WTC11 (cell line): ENCODE data around the gene PABPN1L.

ENCODE experiments used
- ATF1 ChIP-seq: sonication (generic); formaldehyde crosslinking; IDR thresholded peaks from 2 replicates; pipeline ENCODE4 v1.8.1; 2023; ENCODE audit warnings: mild to moderate bottlenecking, moderate library complexity, missing genetic modification reagents
- CREM ChIP-seq: sonication (generic); formaldehyde crosslinking; IDR thresholded peaks from 2 replicates; pipeline ENCODE4 v1.8.1; 2022; ENCODE audit warnings: mild to moderate bottlenecking, missing genetic modification reagents, moderate library complexity
- CTCF ChIP-seq: fragments of 200-600 bp; IDR thresholded peaks from 2 replicates; pipeline ENCODE4 v1.8.0; 2022; ENCODE audit warnings: antibody characterized with exemption
- ELF4 ChIP-seq: sonication (generic); formaldehyde crosslinking; IDR thresholded peaks from 2 replicates; pipeline ENCODE4 v1.8.1; 2022; ENCODE audit warnings: low read depth, mild to moderate bottlenecking, moderate library complexity, missing genetic modification reagents
- FOXJ3 ChIP-seq: sonication (generic); formaldehyde crosslinking; IDR thresholded peaks from 2 replicates; pipeline ENCODE4 v1.9.0; 2021; ENCODE audit warnings: missing genetic modification reagents, mild to moderate bottlenecking, borderline replicate concordance
- SMAD3 ChIP-seq: sonication (generic); formaldehyde crosslinking; IDR thresholded peaks from 2 replicates; pipeline ENCODE4 v1.8.0; 2022; ENCODE audit warnings: missing genetic modification reagents, mild to moderate bottlenecking, borderline replicate concordance
- USF2 ChIP-seq: sonication (generic); formaldehyde crosslinking; IDR thresholded peaks from 2 replicates; pipeline ENCODE4 v1.8.1; 2023; ENCODE audit warnings: mild to moderate bottlenecking, missing genetic modification reagents, moderate library complexity
- ZBTB43 ChIP-seq: sonication (generic); formaldehyde crosslinking; IDR thresholded peaks from 2 replicates; pipeline ENCODE4 v1.8.1; 2023; ENCODE audit warnings: mild to moderate bottlenecking, missing genetic modification reagents
- ZNF425 ChIP-seq: fragments of 250-450 bp; sonication (Bioruptor Pico); conservative IDR thresholded peaks from 2 replicates; pipeline ENCODE4 v1.9.0; 2021; ENCODE audit warnings: mild to moderate bottlenecking

- TF ChIP-seq USF2 = no peak
- TF ChIP-seq CTCF = no peak
- TF ChIP-seq ELF4 (CRISPR knock-in tag) = no peak
- TF ChIP-seq ATF1 (CRISPR knock-in tag) = no peak
- no peak for TF ChIP-seq ZNF425 (CRISPR knock-in tag)
- no peak for TF ChIP-seq SMAD3 (CRISPR knock-in tag)
- no peak for TF ChIP-seq ZBTB43 (CRISPR knock-in tag)
- no peak for TF ChIP-seq FOXJ3 (CRISPR knock-in tag)
- TF ChIP-seq CREM = no peak
These were observed 35.7 kb downstream of the PABPN1L start for GRCh38 chr16:88830783-88831182.
